NCI-H187 (cell line): ENCODE data around the gene ZFPM1.
"Not testable (repeated sequence)": the region's sequence is repeated elsewhere in the genome, so short reads cannot be mapped to it uniquely, and the experiment has no call there.

Source experiments
- DNase-seq, 2 experiments: peaks; one replicate each; lab custom pipeline; 2025; lab: John Stamatoyannopoulos, UW

Gene ZFPM1

GRCh38 chr16:88514526-88515232 lies 61.6 kb downstream of the ZFPM1 start:
- DNase-seq = no peak

- DNase-seq = no peak
Observed at GRCh38 chr16:88515371-88515770, 62.3 kb downstream of the ZFPM1 start.

- DNase-seq = no peak
Observed at GRCh38 chr16:88515925-88516594, 63.0 kb downstream of the ZFPM1 start.

GRCh38 chr16:88516601-88517061 lies 63.6 kb downstream of the ZFPM1 start:
- no peak for DNase-seq

GRCh38 chr16:88517208-88517774 lies 64.2 kb downstream of the ZFPM1 start:
- not testable (repeated sequence) for DNase-seq

GRCh38 chr16:88518411-88519111 lies 65.5 kb downstream of the ZFPM1 start:
- DNase-seq = not testable (repeated sequence)

- DNase-seq = no peak
Observed at GRCh38 chr16:88519240-88519639, 66.2 kb downstream of the ZFPM1 start.

- no peak for DNase-seq
Observed at GRCh38 chr16:88519938-88520653, 67.0 kb downstream of the ZFPM1 start.

- no peak for DNase-seq
Observed at GRCh38 chr16:88521674-88522073, 68.6 kb downstream of the ZFPM1 start.

- no peak for DNase-seq
Observed at GRCh38 chr16:88522276-88522949, 69.3 kb downstream of the ZFPM1 start.

- no peak for DNase-seq
Observed at GRCh38 chr16:88523309-88524161, 70.5 kb downstream of the ZFPM1 start.

- DNase-seq = no peak
Observed at GRCh38 chr16:88524274-88524972, 71.3 kb downstream of the ZFPM1 start.

GRCh38 chr16:88524973-88525662 lies 72.0 kb downstream of the ZFPM1 start:
- DNase-seq = no peak

- no peak for DNase-seq
Observed at GRCh38 chr16:88525663-88525990, 72.5 kb downstream of the ZFPM1 start.

- no peak for DNase-seq
Observed at GRCh38 chr16:88526008-88526905, 73.2 kb downstream of the ZFPM1 start.

- DNase-seq = no peak
Observed at GRCh38 chr16:88526906-88527185, 73.8 kb downstream of the ZFPM1 start.

- DNase-seq = no peak
Observed at GRCh38 chr16:88527186-88527936, 74.3 kb downstream of the ZFPM1 start.
